ENCODE results near the gene OBSCN.

OBSCN gene

DNA sequence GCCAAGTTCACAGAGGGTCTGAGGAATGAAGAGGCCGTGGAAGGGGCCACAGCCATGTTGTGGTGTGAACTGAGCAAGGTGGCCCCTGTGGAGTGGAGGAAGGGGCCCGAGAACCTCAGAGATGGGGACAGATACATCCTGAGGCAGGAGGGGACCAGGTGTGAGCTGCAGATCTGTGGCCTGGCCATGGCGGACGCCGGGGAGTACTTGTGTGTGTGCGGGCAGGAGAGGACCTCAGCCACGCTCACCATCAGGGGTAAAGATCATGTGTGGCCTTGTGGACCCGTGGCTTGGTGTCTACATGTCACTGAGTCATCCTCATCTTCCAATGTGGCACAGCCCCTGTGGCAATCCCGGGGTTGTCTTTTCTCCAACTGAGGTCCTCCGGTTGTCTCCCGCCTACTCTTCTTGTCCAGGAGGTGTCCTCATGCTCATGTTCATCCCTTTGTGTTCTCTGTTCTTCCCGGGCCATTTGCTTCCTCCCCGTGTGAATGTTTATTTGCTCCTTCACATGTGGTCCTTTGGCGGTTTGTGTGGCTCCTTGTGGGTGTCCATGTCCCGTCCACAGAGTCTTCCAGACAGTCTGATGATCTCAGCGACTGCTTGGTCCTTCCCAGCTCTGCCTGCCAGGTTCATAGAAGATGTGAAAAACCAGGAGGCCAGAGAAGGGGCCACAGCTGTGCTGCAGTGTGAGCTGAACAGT is 84.2 kb downstream of the OBSCN start:
- no peak for DNase-seq (ENCODE audit: low spot score)

DNA sequence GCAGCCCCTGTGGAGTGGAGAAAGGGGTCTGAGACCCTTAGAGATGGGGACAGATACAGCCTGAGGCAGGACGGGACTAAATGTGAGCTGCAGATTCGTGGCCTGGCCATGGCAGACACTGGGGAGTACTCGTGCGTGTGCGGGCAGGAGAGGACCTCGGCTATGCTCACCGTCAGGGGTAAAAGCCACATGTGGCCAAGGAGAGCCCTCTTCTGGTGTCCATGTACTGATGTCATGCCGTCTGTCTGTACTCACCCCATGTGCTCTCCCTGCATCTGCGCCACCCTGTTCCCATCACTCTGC is 84.7 kb downstream of the OBSCN start:
- DNase-seq (ENCODE audit: low spot score): no peak

DNA sequence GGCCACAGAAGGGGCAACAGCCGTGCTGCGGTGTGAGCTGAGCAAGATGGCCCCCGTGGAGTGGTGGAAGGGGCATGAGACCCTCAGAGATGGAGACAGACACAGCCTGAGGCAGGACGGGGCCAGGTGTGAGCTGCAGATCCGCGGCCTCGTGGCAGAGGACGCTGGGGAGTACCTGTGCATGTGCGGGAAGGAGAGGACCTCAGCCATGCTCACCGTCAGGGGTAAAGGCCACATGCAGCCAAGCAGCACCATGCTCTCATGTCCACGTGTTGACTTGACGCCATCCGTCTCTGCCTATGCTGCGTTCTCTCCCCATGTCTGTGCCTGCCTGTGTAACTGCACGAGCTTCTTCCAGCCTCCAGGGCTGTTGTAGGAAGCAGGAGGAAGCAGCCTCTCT is 85.5 kb downstream of the OBSCN start:
- DNase-seq (ENCODE audit: low spot score): no peak

DNA sequence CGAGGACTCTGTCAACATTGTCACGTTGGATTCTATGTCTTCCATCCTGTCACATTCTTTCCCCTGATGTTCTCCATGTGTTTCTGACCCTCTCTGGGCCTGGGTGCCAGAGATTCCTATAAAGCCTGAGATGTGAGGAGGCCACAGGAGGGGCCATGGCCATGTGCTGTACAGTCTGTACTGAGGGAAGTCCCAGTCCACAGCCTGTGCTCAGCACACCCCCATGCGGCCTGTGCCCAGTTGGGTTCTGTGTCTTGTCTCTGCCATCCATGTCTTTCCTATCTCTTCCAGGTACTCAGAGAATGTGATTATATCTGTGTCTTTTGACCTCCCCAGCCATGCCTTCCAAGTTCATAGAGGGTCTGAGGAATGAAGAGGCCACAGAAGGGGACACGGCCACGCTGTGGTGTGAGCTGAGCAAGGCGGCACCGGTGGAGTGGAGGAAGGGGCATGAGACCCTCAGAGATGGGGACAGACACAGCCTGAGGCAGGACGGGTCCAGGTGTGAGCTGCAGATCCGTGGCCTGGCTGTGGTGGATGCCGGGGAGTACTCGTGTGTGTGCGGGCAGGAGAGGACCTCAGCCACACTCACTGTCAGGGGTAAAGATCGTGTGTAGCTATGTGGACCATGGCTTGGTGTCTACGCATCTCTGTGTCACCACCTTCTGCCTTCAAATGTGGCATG is 86.1 kb downstream of the OBSCN start:
- no peak for DNase-seq (ENCODE audit: low spot score)

GRCh38 chr1:228294717-228295116 is 86.9 kb downstream of the OBSCN start:
- no peak for DNase-seq (ENCODE audit: low spot score)

DNA sequence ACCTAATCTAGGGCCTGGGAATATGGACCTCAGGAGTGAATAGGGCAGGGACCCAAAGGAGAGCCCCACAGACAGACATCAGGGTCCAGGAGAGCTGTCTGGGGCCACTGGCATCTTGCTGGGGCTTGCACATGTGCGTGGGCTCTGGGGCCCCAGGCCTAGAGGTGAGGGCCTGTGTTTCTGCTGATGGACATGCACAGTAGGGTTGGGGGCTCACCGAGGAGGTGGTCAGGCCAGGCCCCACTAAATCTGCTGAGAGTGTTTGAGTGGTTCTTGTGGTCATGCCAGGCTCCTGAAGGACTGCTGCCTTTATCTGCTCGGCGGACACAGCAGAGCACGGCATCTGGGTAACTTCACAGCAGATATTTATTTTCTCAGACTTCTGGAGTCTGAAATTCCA is 87.4 kb downstream of the OBSCN start:
- no peak for DNase-seq (ENCODE audit: low spot score)

DNA sequence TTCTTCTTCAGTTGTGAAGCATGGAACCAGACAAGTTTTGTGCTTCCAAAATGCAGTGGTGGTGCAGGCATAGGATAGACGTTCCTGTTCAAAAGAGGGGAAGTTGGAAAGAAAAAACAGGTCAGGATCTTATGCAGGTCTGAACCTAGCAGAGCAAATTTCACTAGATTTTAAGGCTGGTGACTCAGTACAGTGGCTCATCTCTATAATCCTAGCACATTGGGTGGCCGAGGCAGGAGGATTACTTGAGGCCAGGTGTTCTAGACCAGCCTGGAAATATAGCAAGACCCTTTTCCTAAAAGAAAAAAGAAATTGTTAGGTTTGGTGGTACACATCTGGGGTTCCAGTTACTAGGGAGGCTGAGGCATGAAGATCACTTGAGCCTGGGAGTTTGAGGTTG is 88.1 kb downstream of the OBSCN start:
- no peak for DNase-seq (ENCODE audit: low spot score)

GRCh38 chr1:228297242-228297641 is 89.4 kb downstream of the OBSCN start:
- no peak for DNase-seq (ENCODE audit: low spot score)

DNA sequence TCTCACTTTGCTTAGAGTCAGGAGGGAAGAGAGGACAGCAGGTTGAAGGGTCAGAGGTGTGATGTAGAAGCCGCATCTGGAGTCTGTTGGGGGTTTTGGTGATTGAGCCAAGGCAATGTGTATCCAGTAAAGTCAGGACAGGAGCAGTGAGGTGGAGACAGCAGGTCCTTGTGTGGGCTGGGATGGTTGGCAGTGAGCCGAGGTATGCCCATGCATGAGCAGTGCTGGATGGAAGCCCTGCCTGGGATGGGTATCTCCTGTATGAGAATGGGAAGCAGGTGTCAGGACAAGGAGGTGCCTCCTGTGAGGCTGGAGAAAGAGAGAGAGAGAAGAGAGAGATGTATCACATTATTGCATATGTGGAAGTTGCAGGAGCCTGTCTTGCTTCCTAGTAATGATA is 90.0 kb downstream of the OBSCN start:
- no peak for DNase-seq (ENCODE audit: low spot score)

- no peak for DNase-seq (ENCODE audit: low spot score)
Measured at GRCh38 chr1:228298471-228298870, 90.6 kb downstream of the OBSCN start.

GRCh38 chr1:228299211-228299610 is 91.4 kb downstream of the OBSCN start:
- no peak for DNase-seq (ENCODE audit: low spot score)

GRCh38 chr1:228299901-228300300 is 92.1 kb downstream of the OBSCN start:
- no peak for DNase-seq (ENCODE audit: low spot score)

DNA sequence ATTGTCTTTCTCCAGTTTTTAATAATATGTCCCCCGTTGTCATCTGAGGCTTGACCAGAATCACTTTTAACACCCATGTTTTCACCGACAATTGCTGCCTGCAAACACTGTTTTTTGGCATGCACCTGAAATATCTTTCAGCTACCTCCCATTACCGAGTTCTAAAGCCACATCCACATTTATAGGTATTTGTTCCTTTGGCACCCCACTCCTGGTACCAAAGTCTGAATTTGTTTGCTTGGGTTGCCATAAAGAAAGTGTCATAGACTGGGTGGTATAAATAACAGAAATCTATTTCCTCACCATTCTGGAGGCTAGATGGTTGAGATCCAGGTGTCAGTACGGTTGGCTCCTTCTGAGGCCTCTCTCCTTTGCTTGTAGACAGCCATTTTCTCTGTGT is 94.2 kb downstream of the OBSCN start:
- no peak for DNase-seq (ENCODE audit: low spot score)

DNA sequence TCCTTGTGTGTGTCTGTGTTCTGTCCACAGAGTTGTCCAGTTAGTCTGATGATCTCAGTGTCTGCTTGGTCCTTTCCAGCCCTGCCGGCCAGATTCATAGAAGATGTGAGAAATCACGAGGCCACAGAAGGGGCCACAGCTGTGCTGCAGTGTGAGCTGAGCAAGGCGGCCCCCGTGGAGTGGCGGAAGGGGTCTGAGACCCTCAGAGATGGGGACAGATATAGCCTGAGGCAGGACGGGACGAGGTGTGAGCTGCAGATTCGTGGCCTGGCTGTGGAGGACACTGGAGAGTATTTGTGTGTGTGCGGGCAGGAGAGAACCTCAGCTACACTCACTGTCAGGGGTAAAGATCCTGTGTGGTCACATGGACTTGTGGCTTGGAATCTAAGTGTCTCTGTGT is 95.8 kb downstream of the OBSCN start:
- no peak for DNase-seq (ENCODE audit: low spot score)

GRCh38 chr1:228304225-228304624 is 96.4 kb downstream of the OBSCN start:
- DNase-seq (ENCODE audit: low spot score): no peak

GRCh38 chr1:228304766-228305395 is 97.0 kb downstream of the OBSCN start:
- no peak for DNase-seq (ENCODE audit: low spot score)

DNA sequence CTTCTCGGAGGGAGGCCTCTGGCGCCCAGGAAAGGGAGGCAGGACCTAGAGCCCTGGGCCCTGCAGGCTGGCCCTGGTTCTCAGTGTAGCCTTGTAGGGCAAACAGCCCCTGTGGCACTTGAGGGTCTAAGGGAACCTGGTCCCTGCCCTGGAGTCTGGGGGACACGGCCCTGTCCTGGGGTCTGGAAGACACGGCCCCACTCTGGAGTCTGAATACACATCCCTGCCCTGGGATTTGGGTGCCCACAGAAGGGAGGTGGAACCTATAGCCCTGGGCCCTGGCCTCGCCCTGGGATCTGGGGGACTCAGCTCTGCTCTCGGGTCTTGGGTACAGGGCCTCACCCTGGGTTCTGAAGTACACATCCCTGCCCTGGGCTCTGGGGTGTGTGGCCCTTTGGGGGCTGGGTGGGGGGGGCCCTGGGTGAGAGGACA is 97.9 kb downstream of the OBSCN start:
- DNase-seq (ENCODE audit: low spot score): no peak

- no peak for DNase-seq (ENCODE audit: low spot score)
Measured at GRCh38 chr1:228306275-228307217, 98.7 kb downstream of the OBSCN start.

- DNase-seq (ENCODE audit: low spot score): no peak
Measured at GRCh38 chr1:228307218-228308023, 99.6 kb downstream of the OBSCN start.

- no peak for DNase-seq (ENCODE audit: low spot score)
Measured at GRCh38 chr1:228308085-228308601, 100.3 kb downstream of the OBSCN start.

DNA sequence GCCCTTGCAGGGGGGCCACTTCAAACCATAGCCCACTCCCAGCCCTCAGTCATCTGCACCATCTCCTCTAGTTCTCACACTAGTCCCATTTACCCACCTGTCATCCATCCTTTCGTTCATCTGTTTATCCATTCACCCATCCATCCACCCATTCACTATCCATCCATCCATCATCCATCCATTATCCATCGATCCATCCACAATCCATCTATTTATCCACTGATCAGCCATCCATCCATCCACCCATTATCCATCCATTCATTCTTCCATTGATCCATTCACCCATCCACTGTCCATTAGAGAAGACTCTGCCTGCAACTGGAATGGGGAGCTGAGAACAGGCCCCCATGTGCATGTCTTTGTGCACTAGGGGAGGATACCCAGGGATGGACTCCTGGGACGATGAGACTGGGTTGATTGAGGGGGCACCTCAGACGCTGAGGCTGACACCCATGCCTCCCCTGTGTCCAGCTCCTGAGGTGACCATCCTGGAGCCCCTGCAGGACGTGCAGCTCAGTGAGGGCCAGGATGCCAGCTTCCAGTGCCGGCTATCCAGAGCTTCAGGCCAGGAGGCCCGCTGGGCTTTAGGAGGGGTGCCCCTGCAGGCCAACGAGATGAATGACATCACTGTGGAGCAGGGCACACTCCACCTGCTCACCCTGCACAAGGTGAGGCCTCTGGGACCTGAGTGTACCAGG is 100.9 kb downstream of the OBSCN start:
- no peak for DNase-seq (ENCODE audit: low spot score)

Measured in kidney capillary endothelial cell (primary cell).